WTC11 (cell line): ENCODE measurements around the gene EPB41L4B. TPM values are rescaled to one million over a fixed set of nuclear protein-coding genes. Genes with fewer than 3 reads are reported as not detected.

Source experiments
- ATAC-seq: fragments of 200-7000 bp; cut with Tn5 transposase; 2 replicates; pipeline ENCODE4 v1.10.0; 2021; ENCODE audit warnings: mild to moderate bottlenecking, moderate library complexity
- Bru-seq: library from RNA; stranded (reverse); fragments of 400-500 nt; gene quantifications from one replicate; lab custom pipeline; 2021; lab: Mats Ljungman, UMichigan
- CTCF ChIA-PET: fragments of 300-600 bp; sonication (Branson Sonifier 250); formaldehyde crosslinking; loops from one replicate; lab custom pipeline; 2021; ENCODE audit warnings: antibody characterized with exemption; lab: Charles Lee
- POLR2A ChIA-PET: fragments of 350-600 bp; sonication (Branson Sonifier 250); formaldehyde crosslinking; loops from one replicate; lab custom pipeline; 2021; ENCODE audit warnings: antibody characterized with exemption; lab: Charles Lee
- DNase-seq: peaks from one replicate; pipeline ENCODE4 v3.0.0; 2021; ENCODE audit warnings: low spot score
- H3K27ac Mint-ChIP-seq: 2 replicates; pipeline ENCODE4 v1.8.0; 2021; ENCODE audit warnings: mixed read lengths
- H3K27me3 Mint-ChIP-seq: 2 replicates; pipeline ENCODE4 v1.8.0; 2021; ENCODE audit warnings: low read depth, mild to moderate bottlenecking, moderate library complexity, mixed read lengths
- H3K36me3 Mint-ChIP-seq: 2 replicates; pipeline ENCODE4 v1.8.0; 2021; ENCODE audit warnings: mixed read lengths
- H3K4me1 Mint-ChIP-seq: 2 replicates; pipeline ENCODE4 v1.8.0; 2022; ENCODE audit warnings: mixed read lengths
- H3K4me3 Mint-ChIP-seq: 2 replicates; pipeline ENCODE4 v1.8.0; 2021; ENCODE audit warnings: mild to moderate bottlenecking, moderate library complexity, mixed read lengths
- H3K9me3 Mint-ChIP-seq: 2 replicates; pipeline ENCODE4 v1.8.0; 2021; ENCODE audit warnings: mixed read lengths
- ATF1 ChIP-seq: sonication (generic); formaldehyde crosslinking; IDR thresholded peaks from 2 replicates; pipeline ENCODE4 v1.8.1; 2023; ENCODE audit warnings: mild to moderate bottlenecking, moderate library complexity, missing genetic modification reagents
- ETV6 ChIP-seq: sonication (generic); formaldehyde crosslinking; IDR thresholded peaks from 2 replicates; pipeline ENCODE4 v1.8.1; 2022; ENCODE audit warnings: mild to moderate bottlenecking, missing genetic modification reagents
- FOXK1 ChIP-seq: sonication (generic); formaldehyde crosslinking; IDR thresholded peaks from 2 replicates; pipeline ENCODE4 v1.8.0; 2022; ENCODE audit warnings: mild to moderate bottlenecking, moderate library complexity, missing genetic modification reagents
- FOXP1 ChIP-seq: sonication (generic); formaldehyde crosslinking; IDR thresholded peaks from 2 replicates; pipeline ENCODE4 v1.8.0; 2022; ENCODE audit warnings: missing genetic modification reagents, mild to moderate bottlenecking, moderate library complexity, borderline replicate concordance
- GABPB1 ChIP-seq: sonication (generic); formaldehyde crosslinking; IDR thresholded peaks from 2 replicates; pipeline ENCODE4 v1.8.1; 2023; ENCODE audit warnings: mild to moderate bottlenecking, missing genetic modification reagents
- KAT7 ChIP-seq: sonication (generic); formaldehyde crosslinking; IDR thresholded peaks from 2 replicates; pipeline ENCODE4 v1.8.1; 2023; ENCODE audit warnings: missing genetic modification reagents, mild to moderate bottlenecking, borderline replicate concordance
- MYBL2 ChIP-seq: sonication (generic); formaldehyde crosslinking; IDR thresholded peaks from 2 replicates; pipeline ENCODE4 v1.8.1; 2023; ENCODE audit warnings: mild to moderate bottlenecking, moderate library complexity, missing genetic modification reagents
- NFATC4 ChIP-seq: fragments of 250-450 bp; sonication (Bioruptor Pico); IDR thresholded peaks from 2 replicates; pipeline ENCODE4 v1.9.0; 2021; ENCODE audit warnings: mild to moderate bottlenecking
- NFE2L1 ChIP-seq: sonication (generic); formaldehyde crosslinking; IDR thresholded peaks from 2 replicates; pipeline ENCODE4 v1.8.1; 2023; ENCODE audit warnings: missing genetic modification reagents
- OVOL2 ChIP-seq: fragments of 250-450 bp; sonication (Bioruptor Pico); IDR thresholded peaks from 2 replicates; pipeline ENCODE4 v1.9.0; 2021; ENCODE audit warnings: mild to moderate bottlenecking, borderline replicate concordance
- SP1 ChIP-seq: sonication (generic); formaldehyde crosslinking; conservative IDR thresholded peaks from 2 replicates; pipeline ENCODE4 v1.8.1; 2022; ENCODE audit warnings: missing genetic modification reagents
- TP53 ChIP-seq: sonication (generic); formaldehyde crosslinking; IDR thresholded peaks from 2 replicates; pipeline ENCODE4 v1.8.1; 2023; ENCODE audit warnings: mild to moderate bottlenecking, missing genetic modification reagents
- ZNF263 ChIP-seq: sonication (generic); formaldehyde crosslinking; IDR thresholded peaks from 2 replicates; pipeline ENCODE4 v1.8.1; 2022; ENCODE audit warnings: low read depth, mild to moderate bottlenecking, moderate library complexity, missing genetic modification reagents
- ZNF671 ChIP-seq: fragments of 250-450 bp; sonication (Bioruptor Pico); IDR thresholded peaks from 2 replicates; pipeline ENCODE4 v1.8.0; 2021; ENCODE audit warnings: mild to moderate bottlenecking
- long read RNA-seq, 3 experiments: library from RNA in 1 of 3; library from capped mRNA in 1 of 3; library from polyadenylated mRNA in 1 of 3; unstranded in 2 of 3; stranded (forward) in 1 of 3; transcript quantifications; one replicate each; pipeline ENCODE4 v2.0.0, GENCODE V29; 2021
- total RNA-seq: library from RNA; stranded (reverse); gene quantifications from 3 replicates; pipeline ENCODE4 v1.2.3, GENCODE V29; 2021
- TF ChIP-seq, protein P1 (sequence below): sonication (generic); formaldehyde crosslinking; IDR thresholded peaks from 2 replicates; pipeline ENCODE4 v1.8.0; 2022; ENCODE audit warnings: mild to moderate bottlenecking, missing genetic modification reagents
- TF ChIP-seq, protein P2 (sequence below): sonication (generic); formaldehyde crosslinking; IDR thresholded peaks from 2 replicates; pipeline ENCODE4 v1.8.1; 2023; ENCODE audit warnings: mild to moderate bottlenecking, missing genetic modification reagents, borderline replicate concordance
- TF ChIP-seq, protein P3 (sequence below): sonication (generic); formaldehyde crosslinking; IDR thresholded peaks from 2 replicates; pipeline ENCODE4 v1.8.0; 2023; ENCODE audit warnings: missing genetic modification reagents
- TF ChIP-seq, protein P4 (sequence below): sonication (generic); formaldehyde crosslinking; IDR thresholded peaks from 2 replicates; pipeline ENCODE4 v1.8.0; 2022; ENCODE audit warnings: mild to moderate bottlenecking, missing genetic modification reagents
- TF ChIP-seq, protein P5 (sequence below): sonication (generic); formaldehyde crosslinking; IDR thresholded peaks from 2 replicates; pipeline ENCODE4 v1.8.0; 2023; ENCODE audit warnings: missing genetic modification reagents, mild to moderate bottlenecking, borderline replicate concordance
- TF ChIP-seq, protein P6 (sequence below): sonication (generic); formaldehyde crosslinking; IDR thresholded peaks from 2 replicates; pipeline ENCODE4 v1.8.1; 2023; ENCODE audit warnings: mild to moderate bottlenecking, missing genetic modification reagents, moderate library complexity
- TF ChIP-seq, protein P7 (sequence below): sonication (generic); formaldehyde crosslinking; IDR thresholded peaks from 2 replicates; pipeline ENCODE4 v1.8.1; 2023; ENCODE audit warnings: mild to moderate bottlenecking, missing genetic modification reagents, moderate library complexity
- TF ChIP-seq, protein P8 (sequence below): sonication (generic); formaldehyde crosslinking; IDR thresholded peaks from 2 replicates; pipeline ENCODE4 v1.8.1; 2022; ENCODE audit warnings: mild to moderate bottlenecking, missing genetic modification reagents, moderate library complexity, borderline replicate concordance

The EPB41L4B gene
- 20.0 to 21.8 TPM (median 21.7 TPM) in 3 replicates for total RNA-seq
- Bru-seq, nascent RNA = percentile 66 among the genes with signal in this experiment
- long read RNA-seq, experiment 1, full-length matches to known transcripts = 185 of 217 reads
- long read RNA-seq, experiment 1, partial matches to known transcripts = 18 of 217 reads
- long read RNA-seq, experiment 1, other reads (novel, unspliced or antisense) = 14 of 217 reads
- long read RNA-seq, experiment 2, full-length matches to known transcripts = 18 of 53 reads
- long read RNA-seq, experiment 2, partial matches to known transcripts = 25 of 53 reads
- long read RNA-seq, experiment 2, other reads (novel, unspliced or antisense) = 10 of 53 reads
- long read RNA-seq, experiment 3, full-length matches to known transcripts = 1 of 13 reads
- long read RNA-seq, experiment 3, partial matches to known transcripts = 0 of 13 reads
- long read RNA-seq, experiment 3, other reads (novel, unspliced or antisense) = 12 of 13 reads

DNA sequence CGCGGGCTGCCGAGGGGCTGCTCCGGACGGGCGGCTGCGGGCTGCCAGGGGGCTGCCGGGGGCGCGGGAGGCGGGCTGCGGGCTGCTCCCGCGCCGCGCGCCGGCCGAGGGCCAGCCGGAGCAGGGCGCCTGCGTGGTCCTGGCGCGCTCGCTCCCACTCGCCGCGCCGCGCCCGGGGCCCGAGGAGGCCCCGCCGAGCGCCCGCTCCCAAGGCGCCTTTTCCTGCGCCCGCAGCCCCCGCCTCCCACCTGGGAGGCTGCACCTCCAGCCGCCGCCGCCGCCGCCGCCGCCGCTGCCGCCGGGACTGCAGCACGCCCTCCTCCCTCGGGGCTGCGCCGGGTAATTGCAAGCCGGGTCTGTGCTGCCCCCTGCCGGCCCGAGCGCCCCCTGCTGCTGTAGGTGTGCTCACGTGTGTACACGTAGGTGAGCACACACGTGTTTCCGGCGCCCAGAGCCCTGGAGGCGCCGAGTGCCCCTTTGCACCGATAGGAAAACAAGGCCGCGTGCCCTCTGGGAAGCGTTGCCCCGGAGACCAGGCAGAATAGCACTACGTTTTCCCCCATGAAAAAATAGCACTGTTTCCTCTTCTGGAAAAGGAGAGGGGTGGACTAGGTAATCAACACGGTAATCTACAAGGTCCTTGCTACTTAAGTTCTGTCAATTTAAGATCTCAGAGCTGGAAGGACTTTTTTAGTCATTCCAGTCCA is at the start of gene EPB41L4B:
EPB41L4B (minus strand) TSS at position 318 of the 707 bp plus-strand sequence. CDS start 613 bp downstream, outside the sequence.
- DNase-seq = peak; percentile 97
- ChIA-PET POLR2A (no interaction called here), CTCF (interaction anchor here (0.9 to 1.3 kb wide), 4 partner anchors 25 to 138 kb away, joined by 3 to 6 read pairs (median 5); no protein-coding TSS in a partner anchor)
- Mint-ChIP-seq H3K27me3 (peaks cover 12% of the 10 kb centered on the region), H3K4me1 (peaks cover 33% of the 10 kb centered on the region), H3K9me3 (no peaks in the 10 kb centered on the region), H3K27ac (no peak within 1 kb of the TSS), H3K4me3 (peak within 1 kb of the TSS; percentile 92), H3K36me3 (no peaks in the 10 kb centered on the region)
- peak; percentile 68 for ATAC-seq
- TF ChIP-seq MYBL2 (CRISPR knock-in tag) (peak; percentile 82; the same call in 1 of the 2 replicates), TP53 (CRISPR knock-in tag) (0 out of 2 replicates have a peak, but pooled peaks have one; percentile 61), OVOL2 (CRISPR knock-in tag) (no peak), FOXK1 (peak; percentile 99), FOXP1 (peak; percentile 96), NFATC4 (CRISPR knock-in tag) (no peak), SP1 (CRISPR knock-in tag) (peak; percentile 84), ZNF263 (CRISPR knock-in tag) (peak; percentile 42; the same call in 1 of the 2 replicates), ATF1 (CRISPR knock-in tag) (no peak; the same call in 1 of the 2 replicates), ETV6 (peak; percentile 98), ZNF671 (no peak), NFE2L1 (peak; percentile 88), GABPB1 (CRISPR knock-in tag) (peak; percentile 85), KAT7 (CRISPR knock-in tag) (peak; percentile 92; the same call in 1 of the 2 replicates)
- TF ChIP-seq, protein P1, sequence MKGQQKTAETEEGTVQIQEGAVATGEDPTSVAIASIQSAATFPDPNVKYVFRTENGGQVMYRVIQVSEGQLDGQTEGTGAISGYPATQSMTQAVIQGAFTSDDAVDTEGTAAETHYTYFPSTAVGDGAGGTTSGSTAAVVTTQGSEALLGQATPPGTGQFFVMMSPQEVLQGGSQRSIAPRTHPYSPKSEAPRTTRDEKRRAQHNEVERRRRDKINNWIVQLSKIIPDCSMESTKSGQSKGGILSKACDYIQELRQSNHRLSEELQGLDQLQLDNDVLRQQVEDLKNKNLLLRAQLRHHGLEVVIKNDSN (CRISPR knock-in tag) = peak; percentile 91
- TF ChIP-seq, protein P2, sequence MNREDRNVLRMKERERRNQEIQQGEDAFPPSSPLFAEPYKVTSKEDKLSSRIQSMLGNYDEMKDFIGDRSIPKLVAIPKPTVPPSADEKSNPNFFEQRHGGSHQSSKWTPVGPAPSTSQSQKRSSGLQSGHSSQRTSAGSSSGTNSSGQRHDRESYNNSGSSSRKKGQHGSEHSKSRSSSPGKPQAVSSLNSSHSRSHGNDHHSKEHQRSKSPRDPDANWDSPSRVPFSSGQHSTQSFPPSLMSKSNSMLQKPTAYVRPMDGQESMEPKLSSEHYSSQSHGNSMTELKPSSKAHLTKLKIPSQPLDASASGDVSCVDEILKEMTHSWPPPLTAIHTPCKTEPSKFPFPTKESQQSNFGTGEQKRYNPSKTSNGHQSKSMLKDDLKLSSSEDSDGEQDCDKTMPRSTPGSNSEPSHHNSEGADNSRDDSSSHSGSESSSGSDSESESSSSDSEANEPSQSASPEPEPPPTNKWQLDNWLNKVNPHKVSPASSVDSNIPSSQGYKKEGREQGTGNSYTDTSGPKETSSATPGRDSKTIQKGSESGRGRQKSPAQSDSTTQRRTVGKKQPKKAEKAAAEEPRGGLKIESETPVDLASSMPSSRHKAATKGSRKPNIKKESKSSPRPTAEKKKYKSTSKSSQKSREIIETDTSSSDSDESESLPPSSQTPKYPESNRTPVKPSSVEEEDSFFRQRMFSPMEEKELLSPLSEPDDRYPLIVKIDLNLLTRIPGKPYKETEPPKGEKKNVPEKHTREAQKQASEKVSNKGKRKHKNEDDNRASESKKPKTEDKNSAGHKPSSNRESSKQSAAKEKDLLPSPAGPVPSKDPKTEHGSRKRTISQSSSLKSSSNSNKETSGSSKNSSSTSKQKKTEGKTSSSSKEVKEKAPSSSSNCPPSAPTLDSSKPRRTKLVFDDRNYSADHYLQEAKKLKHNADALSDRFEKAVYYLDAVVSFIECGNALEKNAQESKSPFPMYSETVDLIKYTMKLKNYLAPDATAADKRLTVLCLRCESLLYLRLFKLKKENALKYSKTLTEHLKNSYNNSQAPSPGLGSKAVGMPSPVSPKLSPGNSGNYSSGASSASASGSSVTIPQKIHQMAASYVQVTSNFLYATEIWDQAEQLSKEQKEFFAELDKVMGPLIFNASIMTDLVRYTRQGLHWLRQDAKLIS (CRISPR knock-in tag) = no peak
- TF ChIP-seq, protein P3, sequence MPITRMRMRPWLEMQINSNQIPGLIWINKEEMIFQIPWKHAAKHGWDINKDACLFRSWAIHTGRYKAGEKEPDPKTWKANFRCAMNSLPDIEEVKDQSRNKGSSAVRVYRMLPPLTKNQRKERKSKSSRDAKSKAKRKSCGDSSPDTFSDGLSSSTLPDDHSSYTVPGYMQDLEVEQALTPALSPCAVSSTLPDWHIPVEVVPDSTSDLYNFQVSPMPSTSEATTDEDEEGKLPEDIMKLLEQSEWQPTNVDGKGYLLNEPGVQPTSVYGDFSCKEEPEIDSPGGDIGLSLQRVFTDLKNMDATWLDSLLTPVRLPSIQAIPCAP (CRISPR knock-in tag) = peak; percentile 87; the same call in 1 of the 2 replicates
- TF ChIP-seq, protein P4, sequence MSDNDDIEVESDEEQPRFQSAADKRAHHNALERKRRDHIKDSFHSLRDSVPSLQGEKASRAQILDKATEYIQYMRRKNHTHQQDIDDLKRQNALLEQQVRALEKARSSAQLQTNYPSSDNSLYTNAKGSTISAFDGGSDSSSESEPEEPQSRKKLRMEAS = peak; percentile 98
- TF ChIP-seq, protein P5, sequence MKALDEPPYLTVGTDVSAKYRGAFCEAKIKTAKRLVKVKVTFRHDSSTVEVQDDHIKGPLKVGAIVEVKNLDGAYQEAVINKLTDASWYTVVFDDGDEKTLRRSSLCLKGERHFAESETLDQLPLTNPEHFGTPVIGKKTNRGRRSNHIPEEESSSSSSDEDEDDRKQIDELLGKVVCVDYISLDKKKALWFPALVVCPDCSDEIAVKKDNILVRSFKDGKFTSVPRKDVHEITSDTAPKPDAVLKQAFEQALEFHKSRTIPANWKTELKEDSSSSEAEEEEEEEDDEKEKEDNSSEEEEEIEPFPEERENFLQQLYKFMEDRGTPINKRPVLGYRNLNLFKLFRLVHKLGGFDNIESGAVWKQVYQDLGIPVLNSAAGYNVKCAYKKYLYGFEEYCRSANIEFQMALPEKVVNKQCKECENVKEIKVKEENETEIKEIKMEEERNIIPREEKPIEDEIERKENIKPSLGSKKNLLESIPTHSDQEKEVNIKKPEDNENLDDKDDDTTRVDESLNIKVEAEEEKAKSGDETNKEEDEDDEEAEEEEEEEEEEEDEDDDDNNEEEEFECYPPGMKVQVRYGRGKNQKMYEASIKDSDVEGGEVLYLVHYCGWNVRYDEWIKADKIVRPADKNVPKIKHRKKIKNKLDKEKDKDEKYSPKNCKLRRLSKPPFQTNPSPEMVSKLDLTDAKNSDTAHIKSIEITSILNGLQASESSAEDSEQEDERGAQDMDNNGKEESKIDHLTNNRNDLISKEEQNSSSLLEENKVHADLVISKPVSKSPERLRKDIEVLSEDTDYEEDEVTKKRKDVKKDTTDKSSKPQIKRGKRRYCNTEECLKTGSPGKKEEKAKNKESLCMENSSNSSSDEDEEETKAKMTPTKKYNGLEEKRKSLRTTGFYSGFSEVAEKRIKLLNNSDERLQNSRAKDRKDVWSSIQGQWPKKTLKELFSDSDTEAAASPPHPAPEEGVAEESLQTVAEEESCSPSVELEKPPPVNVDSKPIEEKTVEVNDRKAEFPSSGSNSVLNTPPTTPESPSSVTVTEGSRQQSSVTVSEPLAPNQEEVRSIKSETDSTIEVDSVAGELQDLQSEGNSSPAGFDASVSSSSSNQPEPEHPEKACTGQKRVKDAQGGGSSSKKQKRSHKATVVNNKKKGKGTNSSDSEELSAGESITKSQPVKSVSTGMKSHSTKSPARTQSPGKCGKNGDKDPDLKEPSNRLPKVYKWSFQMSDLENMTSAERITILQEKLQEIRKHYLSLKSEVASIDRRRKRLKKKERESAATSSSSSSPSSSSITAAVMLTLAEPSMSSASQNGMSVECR (CRISPR knock-in tag) = peak; percentile 85
- TF ChIP-seq, protein P6, sequence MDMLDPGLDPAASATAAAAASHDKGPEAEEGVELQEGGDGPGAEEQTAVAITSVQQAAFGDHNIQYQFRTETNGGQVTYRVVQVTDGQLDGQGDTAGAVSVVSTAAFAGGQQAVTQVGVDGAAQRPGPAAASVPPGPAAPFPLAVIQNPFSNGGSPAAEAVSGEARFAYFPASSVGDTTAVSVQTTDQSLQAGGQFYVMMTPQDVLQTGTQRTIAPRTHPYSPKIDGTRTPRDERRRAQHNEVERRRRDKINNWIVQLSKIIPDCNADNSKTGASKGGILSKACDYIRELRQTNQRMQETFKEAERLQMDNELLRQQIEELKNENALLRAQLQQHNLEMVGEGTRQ = peak; percentile 89
- TF ChIP-seq, protein P7, sequence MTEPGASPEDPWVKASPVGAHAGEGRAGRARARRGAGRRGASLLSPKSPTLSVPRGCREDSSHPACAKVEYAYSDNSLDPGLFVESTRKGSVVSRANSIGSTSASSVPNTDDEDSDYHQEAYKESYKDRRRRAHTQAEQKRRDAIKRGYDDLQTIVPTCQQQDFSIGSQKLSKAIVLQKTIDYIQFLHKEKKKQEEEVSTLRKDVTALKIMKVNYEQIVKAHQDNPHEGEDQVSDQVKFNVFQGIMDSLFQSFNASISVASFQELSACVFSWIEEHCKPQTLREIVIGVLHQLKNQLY (CRISPR knock-in tag) = no peak
- TF ChIP-seq, protein P8, sequence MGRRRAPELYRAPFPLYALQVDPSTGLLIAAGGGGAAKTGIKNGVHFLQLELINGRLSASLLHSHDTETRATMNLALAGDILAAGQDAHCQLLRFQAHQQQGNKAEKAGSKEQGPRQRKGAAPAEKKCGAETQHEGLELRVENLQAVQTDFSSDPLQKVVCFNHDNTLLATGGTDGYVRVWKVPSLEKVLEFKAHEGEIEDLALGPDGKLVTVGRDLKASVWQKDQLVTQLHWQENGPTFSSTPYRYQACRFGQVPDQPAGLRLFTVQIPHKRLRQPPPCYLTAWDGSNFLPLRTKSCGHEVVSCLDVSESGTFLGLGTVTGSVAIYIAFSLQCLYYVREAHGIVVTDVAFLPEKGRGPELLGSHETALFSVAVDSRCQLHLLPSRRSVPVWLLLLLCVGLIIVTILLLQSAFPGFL (CRISPR knock-in tag) = 0 out of 2 replicates have a peak, but pooled peaks have one; percentile 44
